Panc1 (cell line): ENCODE data around the gene NOTCH2.

Source experiments
- POLR2AphosphoS5 ChIP-seq: IDR thresholded peaks from 2 replicates; pipeline ENCODE4 v1.6.1; 2012; ENCODE audit warnings: mild to moderate bottlenecking, low read depth, low read length, moderate library complexity
- SIN3A ChIP-seq: IDR thresholded peaks from 2 replicates; pipeline ENCODE4 v1.6.1; 2012; ENCODE audit warnings: low read depth, mild to moderate bottlenecking, low read length, moderate library complexity, borderline replicate concordance; ENCODE audit not compliant: insufficient read depth
- TCF7L2 ChIP-seq: IDR thresholded peaks from 2 replicates; pipeline ENCODE4 v1.6.1; 2011; ENCODE audit warnings: mild to moderate bottlenecking, low read depth, low read length, inconsistent platforms
- TF ChIP-seq, protein P1 (sequence below): fragments of 450-650 bp; IDR thresholded peaks from 2 replicates; pipeline ENCODE4 v1.5.1; 2017; ENCODE audit warnings: mild to moderate bottlenecking
- TF ChIP-seq, protein P2 (sequence below), 2 experiments: IDR thresholded peaks; 2 replicates each; pipeline ENCODE4 v1.6.1; 2011 to 2012; ENCODE audit warnings: low read depth in 2 of 2, control low read depth in 1 of 2, low read length in 1 of 2, mild to moderate bottlenecking in 1 of 2, moderate library complexity in 1 of 2; ENCODE audit not compliant: insufficient read depth in 1 of 2

DNA sequence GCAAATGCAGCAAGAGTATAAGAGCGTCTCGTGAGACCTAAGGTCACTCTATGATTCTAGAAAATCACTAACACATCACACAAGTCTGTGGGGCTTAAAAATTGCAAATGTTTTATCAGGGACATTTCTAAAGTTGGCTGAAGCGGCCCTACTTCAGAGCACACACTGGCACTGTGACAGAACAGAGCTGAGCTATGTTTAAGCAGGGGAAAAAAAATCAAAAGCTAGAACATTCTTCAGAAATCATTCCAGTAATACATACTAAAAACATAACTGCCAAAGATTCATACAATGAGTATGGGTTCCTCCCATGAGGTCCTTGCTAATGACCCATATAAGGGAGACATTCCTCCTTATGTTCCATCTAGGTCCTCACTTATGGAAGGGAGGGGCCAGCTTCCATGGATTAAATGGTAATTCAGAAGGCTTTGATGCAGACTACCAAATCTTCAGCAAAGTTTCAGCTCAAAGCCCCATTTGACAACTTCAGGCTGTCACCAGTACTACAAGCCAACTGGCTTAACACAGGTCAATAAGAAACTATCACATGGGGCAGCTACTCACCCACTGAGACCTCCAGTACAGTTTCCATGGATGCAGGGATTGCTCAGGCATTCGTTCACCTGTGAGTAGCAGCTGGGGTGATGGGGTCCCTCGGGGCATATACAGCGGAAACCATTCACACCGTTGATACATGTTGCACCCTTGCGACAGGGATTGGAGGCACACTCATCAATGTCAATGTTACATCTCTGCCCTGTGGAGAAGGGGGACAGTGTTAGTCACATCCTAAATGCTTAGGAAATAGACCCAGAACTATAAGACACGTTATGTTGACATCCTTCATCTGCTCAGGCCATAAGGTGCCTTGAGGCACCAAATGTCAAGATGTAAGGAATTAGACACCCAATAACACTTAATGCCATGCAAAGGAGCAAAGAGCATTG lies 114.7 kb downstream of the NOTCH2 start:
- TF ChIP-seq, protein P1, sequence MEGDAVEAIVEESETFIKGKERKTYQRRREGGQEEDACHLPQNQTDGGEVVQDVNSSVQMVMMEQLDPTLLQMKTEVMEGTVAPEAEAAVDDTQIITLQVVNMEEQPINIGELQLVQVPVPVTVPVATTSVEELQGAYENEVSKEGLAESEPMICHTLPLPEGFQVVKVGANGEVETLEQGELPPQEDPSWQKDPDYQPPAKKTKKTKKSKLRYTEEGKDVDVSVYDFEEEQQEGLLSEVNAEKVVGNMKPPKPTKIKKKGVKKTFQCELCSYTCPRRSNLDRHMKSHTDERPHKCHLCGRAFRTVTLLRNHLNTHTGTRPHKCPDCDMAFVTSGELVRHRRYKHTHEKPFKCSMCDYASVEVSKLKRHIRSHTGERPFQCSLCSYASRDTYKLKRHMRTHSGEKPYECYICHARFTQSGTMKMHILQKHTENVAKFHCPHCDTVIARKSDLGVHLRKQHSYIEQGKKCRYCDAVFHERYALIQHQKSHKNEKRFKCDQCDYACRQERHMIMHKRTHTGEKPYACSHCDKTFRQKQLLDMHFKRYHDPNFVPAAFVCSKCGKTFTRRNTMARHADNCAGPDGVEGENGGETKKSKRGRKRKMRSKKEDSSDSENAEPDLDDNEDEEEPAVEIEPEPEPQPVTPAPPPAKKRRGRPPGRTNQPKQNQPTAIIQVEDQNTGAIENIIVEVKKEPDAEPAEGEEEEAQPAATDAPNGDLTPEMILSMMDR = no peak
- TF ChIP-seq POLR2AphosphoS5 (no peak), SIN3A (no peak), TCF7L2 (no peak)
- TF ChIP-seq, protein P2, sequence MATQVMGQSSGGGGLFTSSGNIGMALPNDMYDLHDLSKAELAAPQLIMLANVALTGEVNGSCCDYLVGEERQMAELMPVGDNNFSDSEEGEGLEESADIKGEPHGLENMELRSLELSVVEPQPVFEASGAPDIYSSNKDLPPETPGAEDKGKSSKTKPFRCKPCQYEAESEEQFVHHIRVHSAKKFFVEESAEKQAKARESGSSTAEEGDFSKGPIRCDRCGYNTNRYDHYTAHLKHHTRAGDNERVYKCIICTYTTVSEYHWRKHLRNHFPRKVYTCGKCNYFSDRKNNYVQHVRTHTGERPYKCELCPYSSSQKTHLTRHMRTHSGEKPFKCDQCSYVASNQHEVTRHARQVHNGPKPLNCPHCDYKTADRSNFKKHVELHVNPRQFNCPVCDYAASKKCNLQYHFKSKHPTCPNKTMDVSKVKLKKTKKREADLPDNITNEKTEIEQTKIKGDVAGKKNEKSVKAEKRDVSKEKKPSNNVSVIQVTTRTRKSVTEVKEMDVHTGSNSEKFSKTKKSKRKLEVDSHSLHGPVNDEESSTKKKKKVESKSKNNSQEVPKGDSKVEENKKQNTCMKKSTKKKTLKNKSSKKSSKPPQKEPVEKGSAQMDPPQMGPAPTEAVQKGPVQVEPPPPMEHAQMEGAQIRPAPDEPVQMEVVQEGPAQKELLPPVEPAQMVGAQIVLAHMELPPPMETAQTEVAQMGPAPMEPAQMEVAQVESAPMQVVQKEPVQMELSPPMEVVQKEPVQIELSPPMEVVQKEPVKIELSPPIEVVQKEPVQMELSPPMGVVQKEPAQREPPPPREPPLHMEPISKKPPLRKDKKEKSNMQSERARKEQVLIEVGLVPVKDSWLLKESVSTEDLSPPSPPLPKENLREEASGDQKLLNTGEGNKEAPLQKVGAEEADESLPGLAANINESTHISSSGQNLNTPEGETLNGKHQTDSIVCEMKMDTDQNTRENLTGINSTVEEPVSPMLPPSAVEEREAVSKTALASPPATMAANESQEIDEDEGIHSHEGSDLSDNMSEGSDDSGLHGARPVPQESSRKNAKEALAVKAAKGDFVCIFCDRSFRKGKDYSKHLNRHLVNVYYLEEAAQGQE (IDR thresholded peaks at IDR 0.05; ENCODE audit: insufficient read depth in 1 of 2, low read depth in 2 of 2, low read length in 1 of 2) = no peak
